ENCODE measurements around the gene AGRP. TPM values are rescaled to one million over a fixed set of nuclear protein-coding genes. Genes with fewer than 3 reads are reported as not detected.
A peak's percentile ranks its signal among the peaks of the same experiment; 100 is the strongest.

The AGRP gene
- not detected for total RNA-seq

- no peak for TF ChIP-seq POLR2A (IDR thresholded peaks at IDR 0.05)
- no peak for TF ChIP-seq CTCF (IDR thresholded peaks at IDR 0.05)
- H3K27me3 ChIP-seq = no peaks in the 10 kb centered on the region
- DNase-seq = no peak
- H3K4me3 ChIP-seq (replicated peaks in 1 of 3) = no peak within 1 kb of the TSS
- H3K27ac ChIP-seq = peak within 1 kb of the TSS in 1 of 3 donors; percentile 18
- no peaks in the 10 kb centered on the region for H3K36me3 ChIP-seq
- 100% methylated on average over 1 to 3 of the region's 6 CpGs for WGBS, 2 donors
- no peaks in the 10 kb centered on the region for H3K9me3 ChIP-seq
- intact Hi-C loops (cut with DNase I) = no loop called here
- H3K4me1 ChIP-seq = peaks cover 17 to 30% of the 10 kb centered on the region in 2 donors
Observed at GRCh38 chr16:67483150-67483549, at the start of gene AGRP. Gene AGRP, minus strand, starts transcription at chr16:67483547. Its CDS starts 149 bp downstream, at chr16:67483398.

GRCh38 chr16:67531247-67531646, 47.9 kb upstream of the AGRP start:
- Histone ChIP-seq H3K27me3 (no peaks in the 10 kb centered on the region), H3K4me3 (replicated peaks in 1 of 3) (no peak overlapping the region), H3K9me3 (no peaks in the 10 kb centered on the region), H3K36me3 (no peaks in the 10 kb centered on the region), H3K27ac (peak overlapping the region in 2 of 3 donors; percentile 80 to 88), H3K4me1 (peaks cover 31 to 48% of the 10 kb centered on the region in 2 donors)
- intact Hi-C loops (cut with DNase I) = no loop called here
- 87% methylated on average over 4 of the region's 4 CpGs for WGBS, 2 donors
- DNase-seq = no peak
- TF ChIP-seq CTCF (IDR thresholded peaks at IDR 0.05) (no peak), POLR2A (IDR thresholded peaks at IDR 0.05) (no peak)

GRCh38 chr16:67530013-67530939, 46.9 kb upstream of the AGRP start:
- TF ChIP-seq CTCF (IDR thresholded peaks at IDR 0.05) (no peak), POLR2A (IDR thresholded peaks at IDR 0.05) (peak; percentile 42 to 58)
- H3K4me1 ChIP-seq = peaks cover 31 to 39% of the 10 kb centered on the region in 2 donors
- WGBS, 2 donors = 7 to 13% methylated on average over 18 to 28 of the region's 48 CpGs
- intact Hi-C loops (cut with DNase I) = no loop called here
- DNase-seq = peak; percentile 72
- no peaks in the 10 kb centered on the region for H3K9me3 ChIP-seq
- no peaks in the 10 kb centered on the region for H3K36me3 ChIP-seq
- H3K27me3 ChIP-seq = no peaks in the 10 kb centered on the region
- H3K4me3 ChIP-seq (replicated peaks in 1 of 3) = peak overlapping the region; percentile 38 to 73 (median 70)
- peak overlapping the region; percentile 72 to 88 (median 80) for H3K27ac ChIP-seq

GRCh38 chr16:67529582-67530012, 46.2 kb upstream of the AGRP start:
- 7 to 8% methylated on average over 12 to 16 of the region's 16 CpGs for WGBS, 2 donors
- no peak for DNase-seq
- Histone ChIP-seq H3K36me3 (no peaks in the 10 kb centered on the region), H3K27me3 (no peaks in the 10 kb centered on the region), H3K9me3 (no peaks in the 10 kb centered on the region), H3K4me3 (replicated peaks in 1 of 3) (peak overlapping the region; percentile 38 to 73 (median 70)), H3K27ac (peak overlapping the region; percentile 72 to 88 (median 80)), H3K4me1 (peaks cover 31 to 36% of the 10 kb centered on the region in 2 donors)
- intact Hi-C loops (cut with DNase I) = loop anchor here (5.0 kb wide), 1 partner anchor 33 kb away; the partner anchor contains the start of gene CTCF
- TF ChIP-seq CTCF (IDR thresholded peaks at IDR 0.05) = no peak
- TF ChIP-seq POLR2A (IDR thresholded peaks at IDR 0.05) = no peak

Measured in thyroid gland (tissue), 4 donors.